HG02970 (cell line): Measurements from ENCODE around the gene C5AR2.
"Not testable (repeated sequence)": the region's sequence is repeated elsewhere in the genome, so short reads cannot be mapped to it uniquely, and the experiment has no call there.

Source experiments
- ATAC-seq: cut with Tn5 transposase; IDR thresholded peaks from one replicate; pipeline ENCODE4 v1.9.1; 2021; ENCODE audit warnings: mild to moderate bottlenecking, moderate library complexity, moderate number of reproducible peaks; ENCODE audit not compliant: unreplicated experiment, low FRiP score

C5AR2 gene

GRCh38 chr19:47357788-47358680 lies 26.1 kb downstream of the C5AR2 start:
- ATAC-seq: no peak

DNA sequence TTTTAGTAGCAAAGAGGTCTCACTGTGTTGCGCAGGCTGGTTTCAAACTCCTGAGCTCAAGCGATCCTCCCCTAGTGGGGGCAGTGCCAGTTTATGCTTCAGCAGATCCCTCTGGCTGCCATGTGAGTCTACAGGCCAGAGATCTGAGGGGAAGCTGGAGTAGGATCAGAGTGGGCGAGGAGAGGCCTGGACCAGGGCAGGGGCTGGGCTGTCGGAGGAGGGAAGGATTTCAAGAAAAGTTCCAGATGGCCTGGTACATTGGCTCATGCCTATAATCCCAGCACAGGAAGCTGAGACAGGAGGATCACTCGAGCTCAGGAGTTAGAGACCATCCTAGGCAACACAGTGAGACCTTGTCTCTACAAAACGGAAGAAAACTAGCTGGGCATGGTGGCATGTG lies 27.0 kb downstream of the C5AR2 start:
- no peak for ATAC-seq

DNA sequence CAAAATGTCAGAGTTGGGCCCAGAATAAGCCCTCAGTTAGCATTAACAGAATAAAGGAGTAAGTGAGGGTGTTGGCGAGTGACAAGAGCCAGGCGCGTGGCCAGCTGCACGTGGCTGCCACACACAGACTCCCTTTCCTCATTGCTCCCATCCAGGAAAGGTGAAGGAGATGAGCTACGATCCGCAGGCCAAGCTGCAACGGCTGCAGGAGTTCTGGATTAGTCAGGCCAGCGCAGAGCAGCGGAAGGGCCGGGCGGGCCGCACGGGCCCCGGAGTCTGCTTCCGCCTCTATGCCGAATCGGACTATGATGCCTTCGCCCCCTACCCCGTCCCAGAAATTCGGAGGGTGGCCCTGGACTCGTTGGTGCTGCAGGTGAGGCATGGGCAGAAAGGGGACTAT lies 30.3 kb downstream of the C5AR2 start:
- ATAC-seq: no peak

DNA sequence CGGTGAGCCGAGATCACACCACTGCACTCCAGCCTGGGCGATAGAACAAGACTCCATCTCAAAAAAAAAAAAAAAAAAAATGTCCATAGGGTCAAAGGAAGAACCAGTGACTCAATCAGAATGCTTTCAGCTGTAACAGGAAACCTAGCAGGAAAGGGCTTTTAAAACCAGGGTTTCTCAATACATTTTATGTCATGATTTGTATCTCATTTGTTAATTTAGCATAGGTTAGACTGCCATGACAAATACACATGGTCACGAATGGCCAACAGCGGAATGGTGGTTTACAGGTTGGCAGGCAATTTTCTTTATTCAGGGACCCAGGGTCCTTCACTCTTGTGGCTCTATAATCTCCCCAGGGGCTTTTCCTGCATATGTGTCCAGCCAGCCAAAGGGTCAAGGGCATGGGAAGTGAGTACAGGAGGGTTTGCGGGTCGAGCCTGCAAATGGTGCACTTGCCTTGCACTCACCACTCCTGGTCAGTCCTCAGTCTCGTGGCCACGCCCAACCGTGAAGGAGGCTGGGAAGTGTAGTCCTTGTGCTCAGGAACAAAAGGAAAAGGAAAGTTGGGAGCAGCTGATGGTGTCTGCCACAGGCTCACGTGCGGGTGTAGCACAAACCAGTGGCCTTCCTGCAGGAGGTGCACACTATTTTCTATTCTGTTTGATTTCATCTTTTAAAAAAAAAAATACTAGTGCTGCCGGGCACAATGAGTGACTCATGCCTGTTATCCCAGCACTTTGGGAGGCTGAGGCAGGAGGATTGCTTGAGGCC lies 32.0 kb downstream of the C5AR2 start:
- no peak for ATAC-seq

GRCh38 chr19:47365455-47365854 lies 33.5 kb downstream of the C5AR2 start:
- not testable (repeated sequence) for ATAC-seq

GRCh38 chr19:47370045-47370611 lies 38.2 kb downstream of the C5AR2 start:
- ATAC-seq: no peak

DNA sequence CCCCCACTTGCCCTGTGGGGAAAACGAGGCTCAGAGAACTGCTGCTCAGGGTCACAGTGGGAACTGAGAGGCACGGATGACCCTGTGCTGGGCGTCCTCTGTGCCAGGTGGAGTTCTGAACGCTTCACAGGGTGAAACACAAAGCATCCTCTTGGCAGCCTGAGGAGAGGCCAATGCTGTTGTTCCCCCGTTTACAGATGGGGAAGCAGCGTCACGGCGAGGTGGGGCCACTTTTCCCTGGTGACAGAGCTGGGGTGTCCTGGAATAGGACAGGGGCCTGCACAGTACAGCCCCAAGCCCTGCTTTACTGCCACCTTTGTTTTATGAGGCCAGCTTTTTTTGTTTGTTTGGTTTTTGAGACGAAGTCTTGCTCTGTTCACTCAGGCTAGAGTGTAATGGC lies 39.3 kb downstream of the C5AR2 start:
- ATAC-seq: no peak

DNA sequence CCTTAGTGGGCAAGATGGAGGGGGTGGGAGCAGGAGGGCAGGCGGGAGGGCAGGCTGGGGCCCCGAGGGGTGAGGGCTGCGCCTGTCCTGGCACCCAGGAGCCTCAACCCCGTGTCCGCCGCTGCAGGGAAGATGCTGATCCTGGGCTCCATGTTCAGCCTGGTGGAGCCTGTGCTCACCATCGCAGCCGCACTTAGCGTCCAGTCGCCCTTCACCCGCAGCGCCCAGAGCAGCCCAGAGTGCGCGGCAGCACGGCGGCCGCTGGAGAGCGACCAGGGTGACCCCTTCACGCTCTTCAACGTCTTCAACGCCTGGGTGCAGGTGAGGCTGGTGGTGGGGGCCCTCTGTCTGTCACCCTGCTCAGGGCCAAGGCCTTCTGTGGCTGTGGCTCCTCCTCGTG lies 40.6 kb downstream of the C5AR2 start:
- ATAC-seq: no peak

DNA sequence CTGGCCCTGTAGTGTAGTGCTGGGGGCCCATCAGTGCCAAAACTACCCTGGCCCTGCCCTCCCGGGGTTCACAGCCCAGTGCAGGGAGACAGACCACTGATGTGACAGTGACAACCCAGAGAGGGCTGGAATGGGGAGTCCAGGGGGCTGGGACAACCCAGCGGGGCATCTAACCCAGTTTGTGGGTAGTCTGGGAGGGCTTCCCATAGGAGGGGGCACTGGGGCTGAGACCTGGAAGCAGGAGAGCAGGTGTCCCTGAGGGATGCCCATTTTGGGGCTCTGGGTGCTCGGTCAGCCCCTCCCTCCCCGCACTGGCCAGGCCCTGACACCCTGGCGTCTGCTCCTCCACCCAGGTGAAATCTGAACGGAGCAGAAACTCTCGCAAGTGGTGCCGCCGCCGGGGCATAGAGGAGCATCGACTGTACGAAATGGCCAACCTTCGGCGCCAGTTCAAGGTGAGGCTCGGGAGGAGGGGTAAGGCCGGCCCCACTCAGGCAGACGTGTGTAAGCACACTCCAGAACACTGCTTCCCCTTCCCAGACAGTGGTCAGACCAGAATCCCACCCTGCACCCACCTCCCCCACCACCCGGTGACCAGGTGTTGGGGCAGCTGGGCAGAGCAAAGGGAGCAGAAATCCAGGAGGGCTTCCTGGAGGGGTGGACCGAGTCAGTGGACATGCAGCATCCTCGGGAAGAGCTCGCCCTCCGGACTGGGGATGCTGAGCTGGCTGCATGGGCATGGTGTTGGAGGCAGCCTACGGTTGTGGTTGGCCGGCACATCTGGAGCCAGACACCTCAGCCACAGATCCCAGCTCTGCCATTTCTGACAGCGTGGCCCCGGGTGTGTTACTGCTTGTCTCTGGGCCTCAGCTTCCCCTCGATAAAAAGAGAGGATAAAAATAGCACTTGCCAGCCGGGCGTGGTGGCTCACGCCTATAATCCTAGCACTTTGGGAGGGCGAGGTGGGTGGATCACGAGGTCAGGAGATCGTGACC lies 41.6 kb downstream of the C5AR2 start:
- ATAC-seq: no peak

DNA sequence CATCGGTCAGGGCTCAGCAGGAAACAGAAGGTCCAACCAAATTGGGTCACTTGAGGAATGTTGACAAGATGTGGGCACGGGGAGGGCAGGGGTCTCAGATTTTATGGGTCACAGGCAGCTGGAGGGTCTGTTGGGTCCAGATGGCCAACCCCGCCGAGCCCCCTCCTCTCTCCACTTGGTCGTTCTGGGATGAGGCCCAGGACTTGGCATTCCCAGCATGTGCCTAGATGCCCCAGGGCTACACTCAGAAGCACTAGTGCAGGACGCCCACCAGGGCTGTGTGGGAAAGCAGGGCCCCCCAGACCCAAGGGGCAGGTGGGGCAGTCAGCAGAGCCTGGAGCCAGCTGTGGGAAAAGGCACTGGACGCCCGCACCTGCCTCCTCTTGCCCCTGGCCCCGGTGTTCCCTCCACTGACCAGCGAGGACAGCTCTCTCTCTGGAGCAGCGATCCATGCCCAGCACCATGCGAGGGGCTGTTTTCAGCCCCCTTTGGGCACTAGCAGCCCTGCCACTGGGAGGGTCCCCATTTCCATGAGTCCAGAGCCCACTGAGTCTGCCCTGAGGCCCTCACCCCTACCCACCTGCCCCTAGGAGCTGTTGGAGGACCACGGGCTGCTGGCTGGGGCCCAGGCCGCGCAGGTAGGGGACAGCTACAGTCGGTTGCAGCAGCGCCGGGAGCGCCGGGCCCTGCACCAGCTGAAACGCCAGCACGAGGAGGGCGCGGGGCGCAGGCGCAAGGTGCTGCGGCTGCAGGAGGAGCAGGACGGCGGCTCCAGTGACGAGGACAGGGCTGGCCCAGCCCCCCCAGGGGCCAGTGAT lies 43.1 kb downstream of the C5AR2 start:
- ATAC-seq: no peak

DNA sequence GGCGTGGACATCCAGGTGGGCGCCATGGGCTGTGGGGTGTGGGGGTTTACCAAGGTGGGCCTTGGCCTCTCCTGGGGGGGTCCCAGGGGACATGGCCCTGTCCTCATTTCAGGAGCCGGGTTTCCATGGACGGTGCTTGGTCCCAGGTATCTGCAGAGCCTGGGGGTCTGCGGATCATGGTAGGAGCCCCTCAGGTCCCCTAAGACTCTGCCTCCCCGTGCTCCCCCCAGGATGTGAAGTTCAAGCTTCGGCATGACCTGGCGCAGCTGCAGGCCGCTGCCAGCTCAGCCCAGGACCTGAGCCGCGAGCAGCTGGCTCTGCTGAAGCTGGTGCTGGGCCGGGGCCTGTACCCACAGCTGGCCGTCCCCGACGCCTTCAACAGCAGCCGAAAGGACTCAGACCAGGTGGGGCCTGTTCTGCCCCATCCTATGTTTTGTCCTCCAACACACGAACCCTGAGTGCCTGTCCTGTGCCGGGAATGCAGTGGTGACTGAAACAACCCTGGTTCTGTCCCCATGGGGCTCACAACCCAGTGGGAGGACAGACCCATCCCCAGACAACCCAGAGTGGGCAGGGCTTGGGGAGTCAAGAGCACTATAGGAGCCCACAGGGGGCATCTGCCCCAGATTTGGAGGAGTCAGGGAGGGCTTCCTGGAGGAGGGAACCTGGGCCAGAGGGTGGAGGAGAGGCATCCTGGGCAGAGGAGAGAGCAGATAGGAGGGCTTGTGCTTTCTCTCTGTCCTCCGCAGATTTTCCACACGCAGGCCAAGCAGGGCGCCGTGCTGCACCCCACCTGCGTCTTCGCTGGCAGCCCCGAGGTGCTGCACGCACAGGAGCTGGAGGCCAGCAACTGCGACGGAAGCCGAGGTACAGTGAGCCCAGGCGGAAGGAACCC lies 44.0 kb downstream of the C5AR2 start:
- no peak for ATAC-seq

GRCh38 chr19:47376589-47377144 lies 44.7 kb downstream of the C5AR2 start:
- ATAC-seq: no peak

DNA sequence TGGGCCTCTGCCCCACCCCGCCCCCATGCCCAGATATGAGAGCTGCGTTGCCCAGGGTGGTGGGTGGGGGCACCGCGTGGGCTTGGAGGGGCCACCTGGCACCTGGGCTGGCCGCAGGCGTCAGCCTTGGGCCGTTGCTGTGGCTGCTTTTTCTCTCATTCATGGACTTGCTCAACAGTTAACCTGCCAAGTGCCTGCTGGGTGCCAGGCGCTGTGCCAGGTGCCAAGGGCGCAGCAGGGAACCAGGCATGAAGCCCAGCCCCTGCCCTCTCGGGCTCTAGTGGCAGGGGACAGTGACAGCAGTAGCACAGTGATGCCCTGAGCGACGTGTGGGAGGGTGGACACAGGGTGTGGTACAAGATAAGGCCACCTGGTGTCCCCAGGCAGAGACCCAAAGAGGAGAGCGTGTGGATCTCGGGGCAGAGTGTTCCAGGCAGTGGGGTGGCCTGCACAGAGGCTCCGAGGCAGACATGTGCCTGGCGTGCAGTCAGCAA lies 45.3 kb downstream of the C5AR2 start:
- ATAC-seq: no peak

DNA sequence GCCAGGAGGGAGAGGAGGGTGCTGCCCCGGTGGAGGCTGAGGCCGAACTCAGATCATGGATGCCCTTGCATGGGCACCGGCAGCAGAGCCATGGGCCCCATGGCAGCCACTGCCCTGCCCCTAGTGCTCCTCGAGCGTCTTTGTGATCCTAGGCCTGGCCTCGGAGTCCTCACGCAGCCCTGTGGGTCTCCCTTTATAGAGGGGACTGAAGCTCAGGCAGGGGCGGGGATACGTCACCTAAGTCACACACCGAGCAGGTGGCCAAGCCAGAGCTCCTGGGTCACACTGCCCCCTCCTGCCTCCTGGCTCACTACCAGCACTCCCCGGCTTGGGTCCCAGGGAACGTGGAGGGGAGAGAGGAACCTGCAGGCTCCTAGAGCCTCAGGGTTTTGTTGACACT lies 45.8 kb downstream of the C5AR2 start:
- ATAC-seq: no peak

DNA sequence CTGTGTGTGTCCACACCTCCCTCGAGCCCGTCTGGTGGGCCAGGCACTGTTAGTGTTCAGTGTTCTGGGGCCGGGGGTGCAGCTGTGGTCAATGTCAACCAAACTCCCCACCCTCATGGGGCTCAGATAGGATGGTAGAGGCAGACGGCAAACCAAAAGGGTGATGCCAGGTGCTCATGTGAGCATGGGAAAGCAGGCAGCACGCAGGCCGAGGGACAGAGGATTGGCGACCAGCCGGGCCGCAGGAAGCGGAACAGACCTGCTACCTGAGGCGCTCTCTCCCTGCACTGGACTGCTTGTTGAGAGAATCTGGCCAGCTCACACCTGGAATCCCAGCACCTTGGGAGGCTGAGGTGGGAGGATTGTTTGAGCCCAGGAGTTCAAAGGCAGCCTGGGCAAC lies 46.3 kb downstream of the C5AR2 start:
- ATAC-seq: no peak

GRCh38 chr19:47379381-47379938 lies 47.5 kb downstream of the C5AR2 start:
- ATAC-seq: no peak

DNA sequence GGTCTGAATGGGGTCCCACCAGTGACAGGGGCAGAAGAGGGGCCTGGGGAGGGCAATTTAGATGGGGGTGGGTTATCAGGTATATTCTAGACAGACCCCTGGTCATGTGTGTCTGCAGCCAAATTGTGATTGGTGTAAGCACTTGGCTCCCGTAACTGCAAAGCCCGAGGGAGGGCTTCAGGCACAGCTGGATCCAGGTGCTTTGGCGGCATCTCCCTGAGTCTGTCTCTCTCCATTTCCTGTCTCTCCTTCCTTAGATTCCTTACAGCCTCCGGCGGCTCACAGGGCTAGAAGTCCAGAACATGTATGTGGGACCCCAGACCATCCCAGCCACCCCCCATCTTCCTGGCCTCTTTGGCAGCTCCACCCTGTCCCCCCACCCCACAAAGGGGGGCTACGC lies 48.6 kb downstream of the C5AR2 start:
- no peak for ATAC-seq

DNA sequence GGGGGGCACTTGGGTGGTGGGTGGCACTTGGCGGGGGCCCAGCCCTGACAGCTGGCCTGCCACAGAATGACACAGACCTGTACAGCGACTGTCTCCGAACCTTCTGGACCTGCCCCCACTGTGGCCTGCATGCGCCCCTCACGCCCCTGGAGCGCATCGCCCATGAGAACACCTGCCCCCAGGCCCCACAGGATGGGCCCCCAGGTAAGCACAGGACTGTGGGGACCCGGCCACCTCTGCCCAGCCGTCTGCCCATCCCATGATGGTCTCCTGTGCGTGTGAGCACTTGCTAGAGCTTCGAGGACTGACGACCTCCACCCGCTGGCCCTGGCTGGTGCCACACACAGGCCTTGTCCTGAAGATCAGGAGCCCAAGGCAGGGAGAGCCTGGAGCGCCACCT lies 49.1 kb downstream of the C5AR2 start:
- no peak for ATAC-seq
